Measurements from ENCODE around the gene TAF4. TPM values are rescaled to one million over a fixed set of nuclear protein-coding genes. Genes with fewer than 3 reads are reported as not detected.
"Not testable (repeated sequence)": the region's sequence is repeated elsewhere in the genome, so short reads cannot be mapped to it uniquely, and the experiment has no call there.

Gene TAF4
- total RNA-seq, 2 experiments from 2014 or later, result 20.7 to 21.2 TPM

- ChIA-PET POLR2A (no interaction called here), CTCF (no interaction called here)
These were observed 5.6 kb downstream of the TAF4 start for GRCh38 chr20:62059920-62060630.

- CTCF ChIA-PET, result no interaction called here
- POLR2A ChIA-PET, result no interaction called here
These were observed 6.3 kb downstream of the TAF4 start for GRCh38 chr20:62059401-62059800.

- ChIA-PET POLR2A (no interaction called here), CTCF (no interaction called here)
These were observed 6.7 kb downstream of the TAF4 start for GRCh38 chr20:62058941-62059340.

- ChIA-PET CTCF (no interaction called here), POLR2A (no interaction called here)
These were observed 8.7 kb downstream of the TAF4 start for GRCh38 chr20:62056975-62057374.

- POLR2A ChIA-PET, result no interaction called here
- CTCF ChIA-PET, result no interaction called here
These were observed 9.3 kb downstream of the TAF4 start for GRCh38 chr20:62056377-62056776.

GRCh38 chr20:62055862-62056115 is 9.9 kb downstream of the TAF4 start:
- POLR2A ChIA-PET, CTCF ChIA-PET: not testable (repeated sequence)

- ChIA-PET CTCF (no interaction called here), POLR2A (no interaction called here)
These were observed 10.4 kb downstream of the TAF4 start for GRCh38 chr20:62055106-62055861.

- ChIA-PET POLR2A (no interaction called here), CTCF (no interaction called here)
These were observed 11.2 kb downstream of the TAF4 start for GRCh38 chr20:62054451-62054953.

GRCh38 chr20:62053465-62054196 is 12.1 kb downstream of the TAF4 start:
- ChIA-PET POLR2A (no interaction called here), CTCF (no interaction called here)

GRCh38 chr20:62052842-62053464 is 12.7 kb downstream of the TAF4 start:
- ChIA-PET CTCF (no interaction called here), POLR2A (interaction anchor here (0.5 kb wide), 1 partner anchor 83 kb away, joined by 3 read pairs; no protein-coding TSS in a partner anchor)

GRCh38 chr20:62052336-62052841 is 13.3 kb downstream of the TAF4 start:
- ChIA-PET POLR2A (interaction anchor here (0.5 kb wide), 1 partner anchor 84 kb away, joined by 3 read pairs; no protein-coding TSS in a partner anchor), CTCF (no interaction called here)

- ChIA-PET POLR2A (no interaction called here), CTCF (no interaction called here)
These were observed 14.0 kb downstream of the TAF4 start for GRCh38 chr20:62051546-62052255.

GRCh38 chr20:62051144-62051543 is 14.5 kb downstream of the TAF4 start:
- ChIA-PET POLR2A (no interaction called here), CTCF (no interaction called here)

- CTCF ChIA-PET, result no interaction called here
- POLR2A ChIA-PET, result no interaction called here
These were observed 15.2 kb downstream of the TAF4 start for GRCh38 chr20:62050166-62051120.

GRCh38 chr20:62049342-62050165 is 16.1 kb downstream of the TAF4 start:
- CTCF ChIA-PET, result no interaction called here
- POLR2A ChIA-PET, result no interaction called here

- ChIA-PET POLR2A (no interaction called here), CTCF (no interaction called here)
These were observed 16.8 kb downstream of the TAF4 start for GRCh38 chr20:62048821-62049291.

- ChIA-PET CTCF (no interaction called here), POLR2A (no interaction called here)
These were observed 17.3 kb downstream of the TAF4 start for GRCh38 chr20:62048346-62048761.
